Gastrocnemius medialis (tissue), 4 donors: ENCODE data around the gene SUGCT. TPM values are rescaled to one million over a fixed set of nuclear protein-coding genes. Genes with fewer than 3 reads are reported as not detected.

Experiments
- ATAC-seq, 2 donors: fragments of 150-250 bp; one replicate each; pipeline ENCODE4 v1.9.1; 2016
- DNase-seq, 2 donors: peaks; one replicate each; pipeline ENCODE4 v3.0.0-alpha.2; 2019
- H3K27ac ChIP-seq, 4 donors: fragments of 200-600 bp; sonication (generic); 1 replicate in 1 of 4; 2 replicates in 3 of 4; pipeline ENCODE4 v1.5.1; 2016 to 2018; ENCODE audit warnings: mild to moderate bottlenecking in 2 of 4, moderate library complexity in 1 of 4
- H3K27me3 ChIP-seq, 3 donors: fragments of 200-600 bp; sonication (generic) in 2 of 3; 1 replicate in 1 of 3; 2 replicates in 2 of 3; pipeline versions ENCODE4 v1.5.1 to v1.6.0; 2016 to 2019; ENCODE audit warnings: mild to moderate bottlenecking in 1 of 3, moderate library complexity in 1 of 3
- H3K36me3 ChIP-seq, 2 donors: fragments of 200-600 bp; sonication (generic) in 1 of 2; one replicate each; pipeline ENCODE4 v1.5.1; 2017 to 2018
- H3K4me1 ChIP-seq, 2 donors: fragments of 200-600 bp; sonication (generic) in 1 of 2; one replicate each; pipeline ENCODE4 v1.5.1; 2016 to 2017; ENCODE audit warnings: mild to moderate bottlenecking in 2 of 2
- H3K4me3 ChIP-seq, 4 donors: fragments of 200-600 bp; sonication (generic) in 3 of 4; 1 replicate in 1 of 4; 2 replicates in 3 of 4; pipeline ENCODE4 v1.5.1; 2016 to 2019; ENCODE audit warnings: mild to moderate bottlenecking in 2 of 4
- H3K9me3 ChIP-seq, 3 donors: fragments of 200-600 bp; sonication (generic) in 2 of 3; 1 replicate in 1 of 3; 2 replicates in 2 of 3; pipeline ENCODE4 v1.5.1; 2016 to 2019
- CTCF ChIP-seq, 5 experiments: fragments of 450-650 bp in 3 of 5; fragments of 200-600 bp in 2 of 5; sonication (generic) in 2 of 5; IDR thresholded peaks in 4 of 5; conservative IDR thresholded peaks in 1 of 5; 1 replicate in 4 of 5; 2 replicates in 1 of 5; pipeline ENCODE4 v1.5.1; 2016 to 2019; ENCODE audit warnings: antibody characterized with exemption in 5 of 5, mild to moderate bottlenecking in 3 of 5, moderate library complexity in 3 of 5
- POLR2A ChIP-seq, 2 donors: fragments of 450-650 bp; IDR thresholded peaks; one replicate each; pipeline ENCODE4 v1.6.1; 2017; ENCODE audit warnings: antibody characterized with exemption in 2 of 2, mild to moderate bottlenecking in 2 of 2, moderate library complexity in 2 of 2
- in situ Hi-C, 4 donors: fragments of 200-750 bp; cut with MboI; loops; one replicate each; pipeline versions ENCODE4 v1.15.0 to v1.8.0; 2017; ENCODE audit warnings: low sequenced_read_pairs in 4 of 4
- intact Hi-C: fragments of 100-400 bp; cut with DNase I; formaldehyde crosslinking; loops from one replicate; pipeline ENCODE4 v1.15.1; 2023; ENCODE audit warnings: low total_unique reads
- total RNA-seq, 4 donors: library from RNA; depleted of rRNA; stranded (reverse); fragments of >200 nt; gene quantifications; one replicate each; pipeline versions ENCODE4 v1.1.0 to v1.2.3, GENCODE V29; 2016

Gene SUGCT
- total RNA-seq, 4 donors from 2014 or later = 2.3 to 3.5 (median 2.9) TPM

GRCh38 chr7:40721342-40721949 lies 586.6 kb downstream of the SUGCT start:
- Histone ChIP-seq H3K36me3 (no peaks in the 10 kb centered on the region), H3K4me3 (no peak overlapping the region), H3K9me3 (no peaks in the 10 kb centered on the region), H3K27ac (no peak overlapping the region), H3K4me1 (no peaks in the 10 kb centered on the region), H3K27me3 (no peaks in the 10 kb centered on the region)
- TF ChIP-seq CTCF (IDR thresholded peaks at IDR 0.05 in 4 of 5, conservative IDR thresholded peaks at IDR 0.05 in 1 of 5) (no peak), POLR2A (IDR thresholded peaks at IDR 0.05) (no peak)
- in situ Hi-C loops = no loop called here
- ATAC-seq (no peak), DNase-seq (no peak)
- intact Hi-C loops = no loop called here

DNA sequence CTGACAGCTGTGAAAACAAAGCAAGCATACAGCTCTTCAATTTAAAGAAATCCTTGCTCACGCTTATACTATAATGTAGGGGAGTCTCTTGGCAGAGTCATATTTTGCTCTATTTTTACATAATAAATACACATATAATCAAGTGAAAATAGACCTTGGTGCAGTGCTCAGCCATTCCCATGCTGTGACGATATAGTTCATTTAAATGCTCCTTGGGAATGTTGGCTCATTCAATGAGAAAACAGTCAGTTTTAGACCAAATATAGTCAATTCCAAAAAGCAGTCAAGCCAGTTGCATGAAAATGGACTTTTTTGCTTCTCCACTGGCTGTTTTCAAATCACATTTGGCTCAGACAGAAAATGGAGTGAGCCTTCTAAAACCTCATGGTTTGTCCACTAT lies 587.4 kb downstream of the SUGCT start:
- Histone ChIP-seq H3K9me3 (no peaks in the 10 kb centered on the region), H3K27ac (no peak overlapping the region), H3K4me3 (no peak overlapping the region), H3K36me3 (no peaks in the 10 kb centered on the region), H3K27me3 (no peaks in the 10 kb centered on the region), H3K4me1 (no peaks in the 10 kb centered on the region)
- ATAC-seq = no peak
- TF ChIP-seq CTCF (IDR thresholded peaks at IDR 0.05 in 4 of 5, conservative IDR thresholded peaks at IDR 0.05 in 1 of 5) (no peak), POLR2A (IDR thresholded peaks at IDR 0.05) (no peak)
- in situ Hi-C loops = no loop called here
- no peak for DNase-seq
- intact Hi-C loops = no loop called here

DNA sequence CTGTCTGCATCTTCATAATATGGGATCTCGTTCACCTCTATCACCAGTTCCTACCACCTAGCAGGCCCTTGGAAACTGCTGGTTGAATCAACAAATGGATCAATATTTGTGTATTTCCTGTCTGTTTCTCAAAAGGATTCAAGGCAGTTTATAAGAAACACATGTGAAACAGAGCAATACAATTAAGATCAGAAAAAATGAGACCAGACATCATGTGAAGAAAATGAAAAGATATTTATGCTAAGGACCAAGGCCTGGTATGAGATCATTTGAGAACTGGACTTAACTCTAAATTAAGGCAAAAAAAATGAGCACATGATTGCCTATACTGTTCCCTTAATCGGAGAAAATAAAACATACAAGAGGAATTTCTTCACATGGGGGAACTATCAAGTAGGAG lies 589.0 kb downstream of the SUGCT start:
- Histone ChIP-seq H3K36me3 (no peaks in the 10 kb centered on the region), H3K27me3 (no peaks in the 10 kb centered on the region), H3K27ac (no peak overlapping the region), H3K9me3 (no peaks in the 10 kb centered on the region), H3K4me1 (no peaks in the 10 kb centered on the region), H3K4me3 (no peak overlapping the region)
- DNase-seq = no peak
- no peak for TF ChIP-seq POLR2A (IDR thresholded peaks at IDR 0.05)
- no peak for TF ChIP-seq CTCF (IDR thresholded peaks at IDR 0.05 in 4 of 5, conservative IDR thresholded peaks at IDR 0.05 in 1 of 5)
- ATAC-seq = no peak
- in situ Hi-C loops (no loop called here), intact Hi-C loops (no loop called here)

DNA sequence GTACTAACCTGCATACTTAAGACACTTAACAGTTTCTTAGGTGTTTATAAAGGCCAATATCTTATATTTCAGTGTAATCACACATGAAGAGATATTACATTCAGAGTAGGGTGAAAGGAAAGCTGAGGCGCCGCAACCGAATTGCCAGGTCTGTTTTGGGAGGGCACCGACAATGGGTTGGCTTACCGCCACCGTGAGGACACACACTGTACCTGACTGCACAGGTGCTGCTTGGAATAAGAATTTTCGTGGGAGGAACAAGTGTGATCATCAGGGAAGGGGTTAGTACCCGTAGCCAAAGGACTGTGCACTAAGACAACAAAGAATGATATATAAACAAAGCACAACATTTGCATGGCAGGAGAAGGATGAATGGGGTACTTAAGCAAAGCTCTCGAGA lies 591.8 kb downstream of the SUGCT start:
- Histone ChIP-seq H3K4me3 (no peak overlapping the region), H3K9me3 (no peaks in the 10 kb centered on the region), H3K36me3 (no peaks in the 10 kb centered on the region), H3K27me3 (no peaks in the 10 kb centered on the region), H3K4me1 (no peaks in the 10 kb centered on the region), H3K27ac (no peak overlapping the region)
- no peak for ATAC-seq
- TF ChIP-seq POLR2A (IDR thresholded peaks at IDR 0.05) (no peak), CTCF (IDR thresholded peaks at IDR 0.05 in 4 of 5, conservative IDR thresholded peaks at IDR 0.05 in 1 of 5) (no peak)
- intact Hi-C loops = no loop called here
- DNase-seq = no peak
- in situ Hi-C loops = no loop called here

GRCh38 chr7:40733114-40733513 lies 598.3 kb downstream of the SUGCT start:
- Histone ChIP-seq H3K4me3 (no peak overlapping the region), H3K4me1 (no peaks in the 10 kb centered on the region), H3K9me3 (no peaks in the 10 kb centered on the region), H3K27me3 (no peaks in the 10 kb centered on the region), H3K27ac (no peak overlapping the region), H3K36me3 (no peaks in the 10 kb centered on the region)
- in situ Hi-C loops (no loop called here), intact Hi-C loops (no loop called here)
- DNase-seq (no peak), ATAC-seq (no peak)
- TF ChIP-seq POLR2A (IDR thresholded peaks at IDR 0.05) = no peak
- no peak for TF ChIP-seq CTCF (IDR thresholded peaks at IDR 0.05 in 4 of 5, conservative IDR thresholded peaks at IDR 0.05 in 1 of 5)
